GM12878 (cell line): ENCODE measurements around the gene OCA2. TPM values are rescaled to one million over a fixed set of nuclear protein-coding genes. Genes with fewer than 3 reads are reported as not detected.

Source experiments
- ATAC-seq: fragments of 200-7000 bp; cut with Tn5 transposase; 3 replicates; pipeline ENCODE4 v1.9.1; 2020; ENCODE audit warnings: mild to moderate bottlenecking, moderate library complexity
- BruUV-seq: library from RNA; stranded (reverse); fragments of 400-500 nt; replicated peaks from 2 replicates; lab custom pipeline; 2021; lab: Mats Ljungman, UMichigan
- CTCF ChIA-PET: fragments of 300-600 bp; sonication (Branson Sonifier 250); formaldehyde crosslinking; extraction: SDS; loops from one replicate; lab custom pipeline; 2021; ENCODE audit warnings: inconsistent platforms; lab: Yijun Ruan, JAX
- POLR2A ChIA-PET: fragments of 350-600 bp; formaldehyde crosslinking; extraction: SDS; loops from one replicate; lab custom pipeline; 2021; ENCODE audit warnings: inconsistent platforms; lab: Charles Lee
- RAD21 ChIA-PET: fragments of 300-600 bp; sonication (Branson Sonifier 250); formaldehyde crosslinking; loops from one replicate; lab custom pipeline; 2023; ENCODE audit warnings: antibody characterized with exemption; ENCODE audit not compliant: unreplicated experiment; lab: Charles Lee
- SMC1A ChIA-PET: fragments of 300-600 bp; sonication (Branson Sonifier 250); formaldehyde crosslinking; loops from one replicate; lab custom pipeline; 2023; ENCODE audit not compliant: unreplicated experiment, uncharacterized antibody; lab: Charles Lee
- DNase-seq: peaks from one replicate; pipeline ENCODE4 v3.0.0-alpha.2; 2011; ENCODE audit warnings: low read depth, low spot score
- FAIRE-seq: peaks from 3 replicates; lab custom pipeline; 2011; peaks lifted over from hg19 to GRCh38; lab: Jason Lieb, UNC
- H2AFZ ChIP-seq: 2 replicates; pipeline ENCODE4 v1.6.0; 2011; ENCODE audit warnings: low read depth, low read length, control low read depth; ENCODE audit not compliant: control insufficient read depth
- H3K27ac ChIP-seq: 2 replicates; pipeline ENCODE4 v1.5.1; 2011; ENCODE audit warnings: control low read depth; ENCODE audit not compliant: control insufficient read depth, insufficient read depth
- H3K27me3 ChIP-seq, 2 experiments: replicated peaks in 1 of 2; 2 replicates each; pipeline versions ENCODE4 v1.6.0 to v1.6.1; 2011; ENCODE audit warnings: low read length in 1 of 2; ENCODE audit not compliant: control insufficient read depth in 2 of 2, insufficient read depth in 2 of 2
- H3K36me3 ChIP-seq, 2 experiments: 2 replicates each; pipeline ENCODE4 v1.5.1; 2011; ENCODE audit warnings: low read length in 1 of 2; ENCODE audit not compliant: control insufficient read depth in 2 of 2, insufficient read depth in 2 of 2
- H3K4me1 ChIP-seq: 2 replicates; pipeline ENCODE4 v1.6.1; 2011; ENCODE audit warnings: mild to moderate bottlenecking, low read length, moderate library complexity, mixed read lengths; ENCODE audit not compliant: control insufficient read depth, insufficient read depth
- H3K4me2 ChIP-seq: 2 replicates; pipeline ENCODE4 v1.6.0; 2011; ENCODE audit warnings: control low read depth; ENCODE audit not compliant: control insufficient read depth, insufficient read depth
- H3K4me3 ChIP-seq: fragments of 200-600 bp; sonication (generic); 2 replicates; pipeline ENCODE4 v1.5.1; 2016
- H3K79me2 ChIP-seq: 2 replicates; pipeline ENCODE4 v1.6.0; 2011; ENCODE audit warnings: low read length; ENCODE audit not compliant: control insufficient read depth, insufficient read depth
- H3K9ac ChIP-seq: 2 replicates; pipeline ENCODE4 v1.8.0; 2011; ENCODE audit warnings: low read length, control low read depth, mixed read lengths; ENCODE audit not compliant: control insufficient read depth, insufficient read depth
- H3K9me3 ChIP-seq: replicated peaks from 3 replicates; pipeline ENCODE4 v1.5.1; 2011; ENCODE audit warnings: mild to moderate bottlenecking, low read length; ENCODE audit not compliant: control insufficient read depth, insufficient read depth
- H4K20me1 ChIP-seq: 2 replicates; pipeline ENCODE4 v1.6.0; 2011; ENCODE audit not compliant: control insufficient read depth, insufficient read depth
- ATF7 ChIP-seq: fragments of 450-650 bp; IDR thresholded peaks from 2 replicates; pipeline ENCODE4 v1.6.1; 2016; ENCODE audit warnings: low read depth, mild to moderate bottlenecking
- DPF2 ChIP-seq: fragments of 450-650 bp; IDR thresholded peaks from 2 replicates; pipeline ENCODE4 v1.6.1; 2017; ENCODE audit warnings: mild to moderate bottlenecking
- NRF1 ChIP-seq: conservative IDR thresholded peaks from 2 replicates; pipeline ENCODE4 v1.6.1; 2011; ENCODE audit warnings: mild to moderate bottlenecking, low read depth, low read length, improper control_type of control experiment
- POLR2A ChIP-seq: IDR thresholded peaks from 2 replicates; pipeline ENCODE4 v1.6.1; 2011; ENCODE audit warnings: low read depth, mild to moderate bottlenecking, low read length
- YY1 ChIP-seq: IDR thresholded peaks from 2 replicates; pipeline ENCODE4 v1.6.1; 2011; ENCODE audit warnings: low read depth, mild to moderate bottlenecking, low read length
- ZNF384 ChIP-seq: IDR thresholded peaks from 2 replicates; pipeline ENCODE4 v1.6.1; 2012; ENCODE audit warnings: low read depth, mild to moderate bottlenecking, low read length, improper control_type of control experiment, borderline replicate concordance
- WGBS: methylation state at CpG from one replicate; pipeline ENCODE4 v1.1.6; 2016; ENCODE audit warnings: low lambda C conversion rate; ENCODE audit not compliant: insufficient replicate concordance, insufficient coverage; ENCODE audit errors: missing lambda C conversion rate; 5-methylcytosine and 5-hydroxymethylcytosine counted together
- in situ Hi-C: fragments of 300-500 bp; cut with MboI; formaldehyde crosslinking; loops from 9 replicates; pipeline ENCODE4 v1.14.3; 2018; ENCODE audit warnings: mixed read lengths
- intact Hi-C: fragments of 100-400 bp; cut with micrococcal nuclease; formaldehyde crosslinking; loops from one replicate; pipeline ENCODE4 v1.14.2; 2022; ENCODE audit not compliant: unreplicated experiment
- polyA plus RNA-seq, 11 experiments: library from polyadenylated mRNA; depleted of rRNA in 4 of 11; unstranded in 6 of 11; stranded (reverse) in 5 of 11; fragments of >200 nt; fragmentation: Nextera tagmentation in 4 of 11; fragmentation: Illumina TruSeq in 1 of 11; extraction: Ambion mirVana in 4 of 11; extraction: Trizol in 1 of 11; gene quantifications; 1 replicate in 1 of 11; 2 replicates in 10 of 11; pipeline versions ENCODE4 v1.2.1 to v1.2.3, GENCODE V29; 2011 to 2016; ENCODE audit warnings: inconsistent platforms in 2 of 11, missing spikeins in 2 of 11, low read depth in 1 of 11
- total RNA-seq, 4 experiments: library from RNA; depleted of rRNA in 3 of 4; stranded (reverse); fragments of >200 nt in 3 of 4; fragmentation: Illumina TruSeq in 1 of 4; extraction: Trizol in 1 of 4; gene quantifications; 2 replicates each; pipeline versions ENCODE4 v1.2.1 to v1.2.3, GENCODE V29; 2013 to 2021

Gene OCA2
- total and polyA plus RNA-seq, 10 of the 15 experiments (the other 5 are each of a cell fraction or from before 2014, with no cell fraction given): 0.04 to 1.8 TPM; not detected in 8

DNA sequence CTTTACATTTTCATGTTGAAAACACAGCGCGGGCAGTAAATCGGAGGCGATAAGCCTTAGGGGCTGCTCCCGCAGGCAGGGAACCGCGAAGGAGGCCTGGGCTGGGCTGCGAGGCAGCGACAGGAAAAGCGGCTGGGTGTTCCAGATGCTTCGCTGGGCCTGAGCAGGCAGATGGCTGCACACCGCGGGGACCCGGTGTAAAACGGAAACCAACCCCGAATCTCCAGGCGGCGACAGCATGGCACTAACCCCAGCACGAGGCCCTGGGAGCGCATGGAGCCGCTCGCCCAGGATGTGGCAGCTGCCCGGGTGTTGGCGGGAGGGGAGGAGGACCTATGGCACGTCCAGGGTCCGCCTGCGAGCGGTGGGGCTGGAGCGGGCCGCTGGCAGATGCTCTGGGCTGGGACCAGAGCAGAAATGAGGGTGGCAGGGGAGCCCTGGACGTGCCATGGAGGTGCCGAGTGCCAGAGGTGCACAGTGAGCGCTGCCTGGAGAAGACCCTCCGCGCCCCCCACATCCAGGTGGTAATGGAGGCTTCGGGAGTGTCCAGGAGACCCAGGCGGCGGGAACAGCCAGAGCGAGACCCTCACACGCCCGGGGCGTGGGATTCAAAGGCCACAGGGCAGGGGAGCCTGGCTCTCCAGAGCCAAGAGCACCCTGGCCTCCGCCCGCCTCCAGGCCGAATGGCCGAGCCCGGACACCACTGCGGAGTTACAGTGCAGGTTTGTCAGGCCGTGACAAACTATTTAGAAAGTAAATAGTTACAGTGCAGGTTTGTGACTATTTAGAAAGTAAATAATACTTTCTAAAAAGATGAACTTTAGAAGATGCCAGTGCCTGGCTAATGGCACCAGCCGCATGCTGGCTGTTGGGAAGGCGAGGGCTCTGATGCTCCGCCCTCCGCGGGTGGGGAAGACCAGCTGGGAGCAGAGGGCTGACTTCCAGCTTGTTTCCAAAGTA, 293.6 kb downstream of the OCA2 start:
- BruUV-seq: no TSS peak
- ATAC-seq (no peak), FAIRE-seq (no peak), DNase-seq (no peak)
- ChIA-PET SMC1A (no interaction called here), POLR2A (no interaction called here), RAD21 (no interaction called here), CTCF (no interaction called here)
- no peaks in the 10 kb centered on the region for H4K20me1 ChIP-seq
- 78% methylated on average over 46 of the region's 54 CpGs for WGBS
- intact Hi-C loops (no loop called here), in situ Hi-C loops (no loop called here)
- no peaks in the 10 kb centered on the region for H3K27me3 ChIP-seq
- H3K9ac ChIP-seq: no peak overlapping the region
- H3K27ac ChIP-seq: no peak overlapping the region
- H3K36me3 ChIP-seq: no peaks in the 10 kb centered on the region
- TF ChIP-seq ZNF384 (no peak), DPF2 (no peak), ATF7 (no peak)
- H2AFZ ChIP-seq: no peak overlapping the region
- H3K4me2 ChIP-seq: no peak overlapping the region
- H3K79me2 ChIP-seq: no peaks in the 10 kb centered on the region
- no peaks in the 10 kb centered on the region; the same call in 2 of the 3 replicates for H3K9me3 ChIP-seq
- no peak overlapping the region for H3K4me3 ChIP-seq
- H3K4me1 ChIP-seq: no peaks in the 10 kb centered on the region

DNA sequence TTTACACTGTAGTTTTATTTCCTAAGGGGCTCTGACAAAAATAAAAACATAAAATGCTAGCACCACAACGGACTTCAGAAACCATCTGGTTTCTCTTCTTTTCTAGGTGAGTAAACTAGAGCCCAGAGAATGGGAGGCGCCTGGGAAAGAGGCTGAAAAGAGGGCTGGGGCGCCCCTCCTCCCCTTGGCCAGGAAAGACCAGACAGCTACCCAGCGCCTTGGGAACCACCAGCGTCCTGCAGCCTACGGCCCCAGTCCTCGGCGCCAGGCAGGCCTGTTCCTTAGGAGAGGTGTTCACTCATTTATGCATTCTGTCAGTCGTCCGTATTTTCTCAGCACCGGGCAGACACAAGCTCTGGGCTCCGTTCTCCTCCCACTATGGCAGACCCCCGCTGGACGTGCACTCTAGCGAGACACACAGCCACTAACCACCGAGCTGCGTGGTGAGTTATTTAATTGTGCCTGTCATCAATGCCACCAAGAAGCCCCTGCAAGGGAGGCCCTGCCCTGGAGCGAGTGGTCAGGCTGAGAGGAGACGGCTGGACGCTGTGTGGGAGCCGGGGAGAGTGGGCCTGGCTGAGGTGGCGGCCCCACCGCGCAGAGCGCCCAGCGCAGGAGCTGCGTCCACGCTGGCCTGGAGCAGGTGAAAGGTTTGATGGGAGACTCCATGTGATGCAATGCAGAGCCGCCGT, 294.4 kb downstream of the OCA2 start:
- H3K36me3 ChIP-seq: no peaks in the 10 kb centered on the region
- POLR2A ChIA-PET: no interaction called here
- in situ Hi-C loops (no loop called here), intact Hi-C loops (no loop called here)
- no peak overlapping the region for H3K27ac ChIP-seq
- H3K4me1 ChIP-seq: no peaks in the 10 kb centered on the region
- RAD21 ChIA-PET: no interaction called here
- H3K79me2 ChIP-seq: no peaks in the 10 kb centered on the region
- WGBS: 62% methylated on average over 25 of the region's 30 CpGs
- ATAC-seq (no peak), DNase-seq (no peak), FAIRE-seq (no peak)
- H3K9ac ChIP-seq: no peak overlapping the region
- no peaks in the 10 kb centered on the region for H4K20me1 ChIP-seq
- H3K9me3 ChIP-seq: no peaks in the 10 kb centered on the region; the same call in 2 of the 3 replicates
- CTCF ChIA-PET: no interaction called here
- BruUV-seq: no TSS peak
- SMC1A ChIA-PET: no interaction called here
- H3K4me2 ChIP-seq: no peak overlapping the region
- no peak for TF ChIP-seq POLR2A
- no peak for TF ChIP-seq NRF1
- TF ChIP-seq YY1: no peak
- no peak for TF ChIP-seq ZNF384
- no peak overlapping the region for H3K4me3 ChIP-seq
- no peaks in the 10 kb centered on the region for H3K27me3 ChIP-seq
- no peak overlapping the region for H2AFZ ChIP-seq
